Caco-2 (cell line): ENCODE results near the gene CDKAL1. TPM values are rescaled to one million over a fixed set of nuclear protein-coding genes. Genes with fewer than 3 reads are reported as not detected.

Source experiments
- BruUV-seq: library from RNA; stranded (reverse); fragments of 400-500 nt; replicated peaks from 2 replicates; lab custom pipeline; 2021; lab: Mats Ljungman, UMichigan
- CTCF ChIA-PET: fragments of 300-600 bp; sonication (Branson Sonifier 250); formaldehyde crosslinking; loops from one replicate; lab custom pipeline; 2022; ENCODE audit warnings: antibody characterized with exemption; lab: Charles Lee
- POLR2A ChIA-PET: fragments of 300-600 bp; sonication (Branson Sonifier 250); formaldehyde crosslinking; loops from one replicate; lab custom pipeline; 2022; ENCODE audit warnings: antibody characterized with exemption; lab: Charles Lee
- DNase-seq, 2 experiments: peaks; one replicate each; pipeline versions ENCODE4 v3.0.0 to v3.0.0-alpha.2; 2020 to 2022
- H3K27me3 ChIP-seq: replicated peaks from 2 replicates; pipeline ENCODE4 v1.6.0; 2011; ENCODE audit warnings: low read length; ENCODE audit not compliant: control insufficient read depth, insufficient read depth
- H3K36me3 ChIP-seq: 2 replicates; pipeline ENCODE4 v1.5.1; 2011; ENCODE audit warnings: low read length; ENCODE audit not compliant: control insufficient read depth, insufficient read depth
- H3K4me1 ChIP-seq: fragments of 250-450 bp; sonication (Bioruptor Pico); 2 replicates; pipeline ENCODE4 v1.5.1; 2020; ENCODE audit warnings: mild to moderate bottlenecking
- H3K4me3 ChIP-seq: 2 replicates; pipeline ENCODE4 v1.5.1; 2011; ENCODE audit warnings: low read depth, mild to moderate bottlenecking, control low read depth, low read length
- H3K9me3 ChIP-seq: fragments of 250-450 bp; sonication (Bioruptor Pico); 2 replicates; pipeline ENCODE4 v1.5.1; 2020; ENCODE audit warnings: mild to moderate bottlenecking, moderate library complexity
- H3K27ac Mint-ChIP-seq: one replicate; pipeline ENCODE4 v1.8.0; 2022; ENCODE audit warnings: mixed read lengths; ENCODE audit not compliant: unreplicated experiment
- H3K27me3 Mint-ChIP-seq: one replicate; pipeline ENCODE4 v1.8.0; 2022; ENCODE audit warnings: mixed read lengths; ENCODE audit not compliant: insufficient read depth, unreplicated experiment
- H3K36me3 Mint-ChIP-seq: one replicate; pipeline ENCODE4 v1.8.0; 2022; ENCODE audit warnings: mild to moderate bottlenecking, mixed read lengths; ENCODE audit not compliant: insufficient read depth, unreplicated experiment
- H3K4me1 Mint-ChIP-seq: one replicate; pipeline ENCODE4 v1.8.0; 2022; ENCODE audit warnings: low read depth, mixed read lengths; ENCODE audit not compliant: unreplicated experiment
- H3K4me3 Mint-ChIP-seq: one replicate; pipeline ENCODE4 v1.8.0; 2022; ENCODE audit warnings: mild to moderate bottlenecking, moderate library complexity, mixed read lengths; ENCODE audit not compliant: unreplicated experiment
- H3K9me3 Mint-ChIP-seq: one replicate; pipeline ENCODE4 v1.8.0; 2022; ENCODE audit warnings: mixed read lengths; ENCODE audit not compliant: unreplicated experiment
- intact Hi-C: fragments of 100-400 bp; cut with micrococcal nuclease; formaldehyde crosslinking; loops from one replicate; pipeline ENCODE4 v1.10.0; 2022; ENCODE audit not compliant: unreplicated experiment
- total RNA-seq: library from RNA; stranded (reverse); gene quantifications from 2 replicates; pipeline ENCODE4 v1.2.3, GENCODE V29; 2022
- TF ChIP-seq, protein P1 (sequence below), 2 experiments: fragments of 200-600 bp in 1 of 2; IDR thresholded peaks; 1 replicate in 1 of 2; 2 replicates in 1 of 2; pipeline versions ENCODE4 v1.5.1 to v1.8.0; 2011 to 2022; ENCODE audit warnings: antibody characterized with exemption in 1 of 2, control low read depth in 1 of 2, inconsistent platforms in 1 of 2, low read depth in 1 of 2, low read length in 1 of 2, mild to moderate bottlenecking in 1 of 2, moderate library complexity in 1 of 2; ENCODE audit not compliant: insufficient read depth in 1 of 2, severe bottlenecking in 1 of 2, unreplicated experiment in 1 of 2

CDKAL1 gene
- total RNA-seq, 1 experiment from 2014 or later: 18.7 TPM

DNA sequence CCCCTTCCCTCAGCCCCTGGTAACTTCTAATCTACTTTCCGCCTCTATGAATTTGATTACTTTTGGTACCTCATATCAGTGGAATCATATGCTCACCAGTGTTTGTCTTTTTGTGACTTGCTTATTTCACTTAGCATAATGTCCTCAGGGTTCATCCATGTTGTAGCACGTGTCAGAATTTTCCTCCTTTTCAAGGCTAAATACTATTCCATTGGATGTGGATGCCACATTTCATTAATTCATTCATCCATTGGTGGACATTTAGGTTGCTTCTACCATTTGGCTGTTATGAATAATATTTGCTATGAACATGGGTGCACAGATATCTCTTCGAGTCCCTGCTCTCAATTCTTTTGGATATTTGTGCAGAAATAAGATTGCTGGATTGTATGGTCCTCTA is 670.7 kb downstream of the CDKAL1 start:
- no TSS peak for BruUV-seq
- Mint-ChIP-seq H3K4me1 (no peaks in the 10 kb centered on the region), H3K36me3 (peaks cover 8% of the 10 kb centered on the region), H3K4me3 (no peak overlapping the region), H3K27ac (no peak overlapping the region), H3K27me3 (no peaks in the 10 kb centered on the region), H3K9me3 (no peaks in the 10 kb centered on the region)
- ChIA-PET POLR2A (no interaction called here), CTCF (no interaction called here)
- intact Hi-C loops: no loop called here
- H3K9me3 ChIP-seq: no peaks in the 10 kb centered on the region
- H3K27me3 ChIP-seq: no peaks in the 10 kb centered on the region
- H3K4me1 ChIP-seq: no peaks in the 10 kb centered on the region
- TF ChIP-seq, protein P1, sequence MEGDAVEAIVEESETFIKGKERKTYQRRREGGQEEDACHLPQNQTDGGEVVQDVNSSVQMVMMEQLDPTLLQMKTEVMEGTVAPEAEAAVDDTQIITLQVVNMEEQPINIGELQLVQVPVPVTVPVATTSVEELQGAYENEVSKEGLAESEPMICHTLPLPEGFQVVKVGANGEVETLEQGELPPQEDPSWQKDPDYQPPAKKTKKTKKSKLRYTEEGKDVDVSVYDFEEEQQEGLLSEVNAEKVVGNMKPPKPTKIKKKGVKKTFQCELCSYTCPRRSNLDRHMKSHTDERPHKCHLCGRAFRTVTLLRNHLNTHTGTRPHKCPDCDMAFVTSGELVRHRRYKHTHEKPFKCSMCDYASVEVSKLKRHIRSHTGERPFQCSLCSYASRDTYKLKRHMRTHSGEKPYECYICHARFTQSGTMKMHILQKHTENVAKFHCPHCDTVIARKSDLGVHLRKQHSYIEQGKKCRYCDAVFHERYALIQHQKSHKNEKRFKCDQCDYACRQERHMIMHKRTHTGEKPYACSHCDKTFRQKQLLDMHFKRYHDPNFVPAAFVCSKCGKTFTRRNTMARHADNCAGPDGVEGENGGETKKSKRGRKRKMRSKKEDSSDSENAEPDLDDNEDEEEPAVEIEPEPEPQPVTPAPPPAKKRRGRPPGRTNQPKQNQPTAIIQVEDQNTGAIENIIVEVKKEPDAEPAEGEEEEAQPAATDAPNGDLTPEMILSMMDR (IDR thresholded peaks at IDR 0.05; ENCODE audit: insufficient read depth in 1 of 2, low read depth in 1 of 2, low read length in 1 of 2, severe bottlenecking in 1 of 2, unreplicated experiment in 1 of 2): no peak
- H3K4me3 ChIP-seq: no peak overlapping the region
- H3K36me3 ChIP-seq: no peaks in the 10 kb centered on the region
- DNase-seq: no peak

DNA sequence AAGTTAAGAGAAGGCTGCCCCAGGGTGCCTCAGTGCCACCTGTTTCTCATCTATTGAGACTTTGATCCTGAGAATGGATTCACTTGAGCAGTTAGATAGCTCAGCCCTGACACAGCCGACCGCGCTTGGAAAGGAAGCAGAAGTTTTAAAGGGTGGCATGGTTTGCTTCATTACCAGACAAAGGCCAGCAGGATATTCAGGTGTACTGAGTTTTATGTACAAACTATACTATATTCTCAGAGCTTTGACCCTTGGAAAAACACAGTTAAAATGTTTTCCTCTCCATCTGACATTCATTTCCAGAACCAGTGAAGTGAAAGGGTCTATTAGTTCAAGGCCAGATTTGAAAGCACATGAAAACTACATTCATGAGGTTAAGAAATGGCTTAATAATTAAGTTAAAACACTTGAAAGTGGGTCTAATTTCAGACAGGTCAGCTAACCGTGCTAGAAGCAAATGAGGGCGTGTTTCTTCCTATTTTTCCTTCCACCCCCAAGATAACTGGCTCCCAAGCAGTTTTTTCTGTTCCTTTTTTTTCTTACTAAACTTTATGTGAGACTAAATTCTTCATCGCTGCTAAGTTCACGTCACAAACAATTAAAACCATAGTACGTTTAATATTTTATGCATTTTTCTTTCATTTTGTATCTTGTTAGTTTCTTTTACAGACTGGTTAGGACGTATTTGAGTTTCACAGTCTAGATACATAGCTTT is 674.0 kb downstream of the CDKAL1 start:
- ChIA-PET CTCF (no interaction called here), POLR2A (no interaction called here)
- Mint-ChIP-seq H3K9me3 (no peaks in the 10 kb centered on the region), H3K27ac (no peak overlapping the region), H3K4me1 (peaks cover 6% of the 10 kb centered on the region), H3K36me3 (peaks cover 8% of the 10 kb centered on the region), H3K27me3 (no peaks in the 10 kb centered on the region), H3K4me3 (no peak overlapping the region)
- BruUV-seq: no TSS peak
- no peak overlapping the region for H3K4me3 ChIP-seq
- no peaks in the 10 kb centered on the region for H3K27me3 ChIP-seq
- TF ChIP-seq, protein P1 (IDR thresholded peaks at IDR 0.05; ENCODE audit: insufficient read depth in 1 of 2, low read depth in 1 of 2, low read length in 1 of 2, severe bottlenecking in 1 of 2, unreplicated experiment in 1 of 2): no peak
- H3K4me1 ChIP-seq: 0 out of 2 replicates have a peak, but pooled peaks cover 4% of the 10 kb centered on the region
- H3K36me3 ChIP-seq: no peaks in the 10 kb centered on the region
- no peaks in the 10 kb centered on the region for H3K9me3 ChIP-seq
- intact Hi-C loops: no loop called here
- DNase-seq: no peak

DNA sequence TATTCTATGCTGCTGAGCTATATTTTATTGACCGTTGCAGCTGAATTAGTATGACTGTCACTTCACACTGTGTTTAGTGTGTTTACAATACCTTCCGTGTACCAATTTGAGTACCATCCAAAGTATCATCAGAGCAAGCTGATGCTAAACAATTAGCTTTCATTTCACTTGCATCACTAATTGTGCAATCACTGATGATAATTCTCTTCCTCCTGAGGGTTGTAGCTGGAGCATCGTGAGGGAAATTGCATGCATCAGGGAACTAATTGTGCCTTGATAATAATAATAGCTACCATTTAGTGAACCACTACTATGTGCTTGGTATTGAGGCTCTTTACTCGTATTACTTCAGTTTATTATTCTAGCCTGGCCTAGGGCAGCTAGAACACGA is 674.5 kb downstream of the CDKAL1 start:
- H3K36me3 ChIP-seq: no peaks in the 10 kb centered on the region
- POLR2A ChIA-PET: no interaction called here

More for the DNA sequence above, 674.5 kb downstream of the CDKAL1 start:
- no peak for DNase-seq
- no peak overlapping the region for H3K27ac Mint-ChIP-seq
- TF ChIP-seq, protein P1 (IDR thresholded peaks at IDR 0.05; ENCODE audit: insufficient read depth in 1 of 2, low read depth in 1 of 2, low read length in 1 of 2, severe bottlenecking in 1 of 2, unreplicated experiment in 1 of 2): no peak
- no peaks in the 10 kb centered on the region for H3K9me3 ChIP-seq
- BruUV-seq: no TSS peak
- peaks cover 6% of the 10 kb centered on the region for H3K4me1 Mint-ChIP-seq
- H3K4me1 ChIP-seq: 0 out of 2 replicates have a peak, but pooled peaks cover 4% of the 10 kb centered on the region
- H3K27me3 Mint-ChIP-seq: no peaks in the 10 kb centered on the region
- H3K4me3 Mint-ChIP-seq: no peak overlapping the region
- CTCF ChIA-PET: no interaction called here
- no peaks in the 10 kb centered on the region for H3K27me3 ChIP-seq
- no peaks in the 10 kb centered on the region for H3K9me3 Mint-ChIP-seq
- no peak overlapping the region for H3K4me3 ChIP-seq
- H3K36me3 Mint-ChIP-seq: peaks cover 8% of the 10 kb centered on the region
- intact Hi-C loops: no loop called here
